Activated CD4-positive, alpha-beta T cell treated with anti-CD3 and anti-CD28 coated beads for 24 hours (primary cell): ENCODE results near the gene MALAT1.
"Not testable (repeated sequence)": the region's sequence is repeated elsewhere in the genome, so short reads cannot be mapped to it uniquely, and the experiment has no call there.

ENCODE experiments used
- DNase-seq, 2 donors: peaks; one replicate each; pipeline ENCODE4 v3.0.0-alpha.2; 2020; ENCODE audit warnings: low read depth in 2 of 2

MALAT1 gene

DNA sequence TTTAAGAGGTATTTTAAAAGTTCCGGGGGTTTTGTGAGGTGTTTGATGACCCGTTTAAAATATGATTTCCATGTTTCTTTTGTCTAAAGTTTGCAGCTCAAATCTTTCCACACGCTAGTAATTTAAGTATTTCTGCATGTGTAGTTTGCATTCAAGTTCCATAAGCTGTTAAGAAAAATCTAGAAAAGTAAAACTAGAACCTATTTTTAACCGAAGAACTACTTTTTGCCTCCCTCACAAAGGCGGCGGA, 193 bp upstream of the MALAT1 start:
- no peak for DNase-seq

DNA sequence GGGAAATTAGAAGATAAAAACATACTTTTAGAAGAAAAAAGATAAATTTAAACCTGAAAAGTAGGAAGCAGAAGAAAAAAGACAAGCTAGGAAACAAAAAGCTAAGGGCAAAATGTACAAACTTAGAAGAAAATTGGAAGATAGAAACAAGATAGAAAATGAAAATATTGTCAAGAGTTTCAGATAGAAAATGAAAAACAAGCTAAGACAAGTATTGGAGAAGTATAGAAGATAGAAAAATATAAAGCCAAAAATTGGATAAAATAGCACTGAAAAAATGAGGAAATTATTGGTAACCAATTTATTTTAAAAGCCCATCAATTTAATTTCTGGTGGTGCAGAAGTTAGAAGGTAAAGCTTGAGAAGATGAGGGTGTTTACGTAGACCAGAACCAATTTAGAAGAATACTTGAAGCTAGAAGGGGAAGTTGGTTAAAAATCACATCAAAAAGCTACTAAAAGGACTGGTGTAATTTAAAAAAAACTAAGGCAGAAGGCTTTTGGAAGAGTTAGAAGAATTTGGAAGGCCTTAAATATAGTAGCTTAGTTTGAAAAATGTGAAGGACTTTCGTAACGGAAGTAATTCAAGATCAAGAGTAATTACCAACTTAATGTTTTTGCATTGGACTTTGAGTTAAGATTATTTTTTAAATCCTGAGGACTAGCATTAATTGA, 1.0 kb downstream of the MALAT1 start:
- no peak for DNase-seq

DNA sequence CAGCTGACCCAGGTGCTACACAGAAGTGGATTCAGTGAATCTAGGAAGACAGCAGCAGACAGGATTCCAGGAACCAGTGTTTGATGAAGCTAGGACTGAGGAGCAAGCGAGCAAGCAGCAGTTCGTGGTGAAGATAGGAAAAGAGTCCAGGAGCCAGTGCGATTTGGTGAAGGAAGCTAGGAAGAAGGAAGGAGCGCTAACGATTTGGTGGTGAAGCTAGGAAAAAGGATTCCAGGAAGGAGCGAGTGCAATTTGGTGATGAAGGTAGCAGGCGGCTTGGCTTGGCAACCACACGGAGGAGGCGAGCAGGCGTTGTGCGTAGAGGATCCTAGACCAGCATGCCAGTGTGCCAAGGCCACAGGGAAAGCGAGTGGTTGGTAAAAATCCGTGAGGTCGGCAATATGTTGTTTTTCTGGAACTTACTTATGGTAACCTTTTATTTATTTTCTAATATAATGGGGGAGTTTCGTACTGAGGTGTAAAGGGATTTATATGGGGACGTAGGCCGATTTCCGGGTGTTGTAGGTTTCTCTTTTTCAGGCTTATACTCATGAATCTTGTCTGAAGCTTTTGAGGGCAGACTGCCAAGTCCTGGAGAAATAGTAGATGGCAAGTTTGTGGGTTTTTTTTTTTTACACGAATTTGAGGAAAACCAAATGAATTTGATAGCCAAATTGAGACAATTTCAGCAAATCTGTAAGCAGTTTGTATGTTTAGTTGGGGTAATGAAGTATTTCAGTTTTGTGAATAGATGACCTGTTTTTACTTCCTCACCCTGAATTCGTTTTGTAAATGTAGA, 1.7 kb downstream of the MALAT1 start:
- no peak for DNase-seq

DNA sequence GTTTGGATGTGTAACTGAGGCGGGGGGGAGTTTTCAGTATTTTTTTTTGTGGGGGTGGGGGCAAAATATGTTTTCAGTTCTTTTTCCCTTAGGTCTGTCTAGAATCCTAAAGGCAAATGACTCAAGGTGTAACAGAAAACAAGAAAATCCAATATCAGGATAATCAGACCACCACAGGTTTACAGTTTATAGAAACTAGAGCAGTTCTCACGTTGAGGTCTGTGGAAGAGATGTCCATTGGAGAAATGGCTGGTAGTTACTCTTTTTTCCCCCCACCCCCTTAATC, 2.3 kb downstream of the MALAT1 start:
- no peak for DNase-seq

DNA sequence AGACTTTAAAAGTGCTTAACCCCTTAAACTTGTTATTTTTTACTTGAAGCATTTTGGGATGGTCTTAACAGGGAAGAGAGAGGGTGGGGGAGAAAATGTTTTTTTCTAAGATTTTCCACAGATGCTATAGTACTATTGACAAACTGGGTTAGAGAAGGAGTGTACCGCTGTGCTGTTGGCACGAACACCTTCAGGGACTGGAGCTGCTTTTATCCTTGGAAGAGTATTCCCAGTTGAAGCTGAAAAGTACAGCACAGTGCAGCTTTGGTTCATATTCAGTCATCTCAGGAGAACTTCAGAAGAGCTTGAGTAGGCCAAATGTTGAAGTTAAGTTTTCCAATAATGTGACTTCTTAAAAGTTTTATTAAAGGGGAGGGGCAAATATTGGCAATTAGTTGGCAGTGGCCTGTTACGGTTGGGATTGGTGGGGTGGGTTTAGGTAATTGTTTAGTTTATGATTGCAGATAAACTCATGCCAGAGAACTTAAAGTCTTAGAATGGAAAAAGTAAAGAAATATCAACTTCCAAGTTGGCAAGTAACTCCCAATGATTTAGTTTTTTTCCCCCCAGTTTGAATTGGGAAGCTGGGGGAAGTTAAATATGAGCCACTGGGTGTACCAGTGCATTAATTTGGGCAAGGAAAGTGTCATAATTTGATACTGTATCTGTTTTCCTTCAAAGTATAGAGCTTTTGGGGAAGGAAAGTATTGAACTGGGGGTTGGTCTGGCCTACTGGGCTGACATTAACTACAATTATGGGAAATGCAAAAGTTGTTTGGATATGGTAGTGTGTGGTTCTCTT, 2.8 kb downstream of the MALAT1 start:
- DNase-seq = no peak

DNA sequence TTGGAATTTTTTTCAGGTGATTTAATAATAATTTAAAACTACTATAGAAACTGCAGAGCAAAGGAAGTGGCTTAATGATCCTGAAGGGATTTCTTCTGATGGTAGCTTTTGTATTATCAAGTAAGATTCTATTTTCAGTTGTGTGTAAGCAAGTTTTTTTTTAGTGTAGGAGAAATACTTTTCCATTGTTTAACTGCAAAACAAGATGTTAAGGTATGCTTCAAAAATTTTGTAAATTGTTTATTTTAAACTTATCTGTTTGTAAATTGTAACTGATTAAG, 3.4 kb downstream of the MALAT1 start:
- no peak for DNase-seq

DNA sequence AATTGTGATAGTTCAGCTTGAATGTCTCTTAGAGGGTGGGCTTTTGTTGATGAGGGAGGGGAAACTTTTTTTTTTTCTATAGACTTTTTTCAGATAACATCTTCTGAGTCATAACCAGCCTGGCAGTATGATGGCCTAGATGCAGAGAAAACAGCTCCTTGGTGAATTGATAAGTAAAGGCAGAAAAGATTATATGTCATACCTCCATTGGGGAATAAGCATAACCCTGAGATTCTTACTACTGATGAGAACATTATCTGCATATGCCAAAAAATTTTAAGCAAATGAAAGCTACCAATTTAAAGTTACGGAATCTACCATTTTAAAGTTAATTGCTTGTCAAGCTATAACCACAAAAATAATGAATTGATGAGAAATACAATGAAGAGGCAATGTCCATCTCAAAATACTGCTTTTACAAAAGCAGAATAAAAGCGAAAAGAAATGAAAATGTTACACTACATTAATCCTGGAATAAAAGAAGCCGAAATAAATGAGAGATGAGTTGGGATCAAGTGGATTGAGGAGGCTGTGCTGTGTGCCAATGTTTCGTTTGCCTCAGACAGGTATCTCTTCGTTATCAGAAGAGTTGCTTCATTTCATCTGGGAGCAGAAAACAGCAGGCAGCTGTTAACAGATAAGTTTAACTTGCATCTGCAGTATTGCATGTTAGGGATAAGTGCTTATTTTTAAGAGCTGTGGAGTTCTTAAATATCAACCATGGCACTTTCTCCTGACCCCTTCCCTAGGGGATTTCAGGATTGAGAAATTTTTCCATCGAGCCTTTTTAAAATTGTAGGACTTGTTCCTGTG, 3.9 kb downstream of the MALAT1 start:
- no peak for DNase-seq

DNA sequence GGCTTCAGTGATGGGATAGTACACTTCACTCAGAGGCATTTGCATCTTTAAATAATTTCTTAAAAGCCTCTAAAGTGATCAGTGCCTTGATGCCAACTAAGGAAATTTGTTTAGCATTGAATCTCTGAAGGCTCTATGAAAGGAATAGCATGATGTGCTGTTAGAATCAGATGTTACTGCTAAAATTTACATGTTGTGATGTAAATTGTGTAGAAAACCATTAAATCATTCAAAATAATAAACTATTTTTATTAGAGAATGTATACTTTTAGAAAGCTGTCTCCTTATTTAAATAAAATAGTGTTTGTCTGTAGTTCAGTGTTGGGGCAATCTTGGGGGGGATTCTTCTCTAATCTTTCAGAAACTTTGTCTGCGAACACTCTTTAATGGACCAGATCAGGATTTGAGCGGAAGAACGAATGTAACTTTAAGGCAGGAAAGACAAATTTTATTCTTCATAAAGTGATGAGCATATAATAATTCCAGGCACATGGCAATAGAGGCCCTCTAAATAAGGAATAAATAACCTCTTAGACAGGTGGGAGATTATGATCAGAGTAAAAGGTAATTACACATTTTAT, 4.6 kb downstream of the MALAT1 start:
- DNase-seq = no peak

DNA sequence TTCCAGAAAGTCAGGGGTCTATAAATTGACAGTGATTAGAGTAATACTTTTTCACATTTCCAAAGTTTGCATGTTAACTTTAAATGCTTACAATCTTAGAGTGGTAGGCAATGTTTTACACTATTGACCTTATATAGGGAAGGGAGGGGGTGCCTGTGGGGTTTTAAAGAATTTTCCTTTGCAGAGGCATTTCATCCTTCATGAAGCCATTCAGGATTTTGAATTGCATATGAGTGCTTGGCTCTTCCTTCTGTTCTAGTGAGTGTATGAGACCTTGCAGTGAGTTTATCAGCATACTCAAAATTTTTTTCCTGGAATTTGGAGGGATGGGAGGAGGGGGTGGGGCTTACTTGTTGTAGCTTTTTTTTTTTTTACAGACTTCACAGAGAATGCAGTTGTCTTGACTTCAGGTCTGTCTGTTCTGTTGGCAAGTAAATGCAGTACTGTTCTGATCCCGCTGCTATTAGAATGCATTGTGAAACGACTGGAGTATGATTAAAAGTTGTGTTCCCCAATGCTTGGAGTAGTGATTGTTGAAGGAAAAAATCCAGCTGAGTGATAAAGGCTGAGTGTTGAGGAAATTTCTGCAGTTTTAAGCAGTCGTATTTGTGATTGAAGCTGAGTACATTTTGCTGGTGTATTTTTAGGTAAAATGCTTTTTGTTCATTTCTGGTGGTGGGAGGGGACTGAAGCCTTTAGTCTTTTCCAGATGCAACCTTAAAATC, 5.3 kb downstream of the MALAT1 start:
- DNase-seq = no peak

DNA sequence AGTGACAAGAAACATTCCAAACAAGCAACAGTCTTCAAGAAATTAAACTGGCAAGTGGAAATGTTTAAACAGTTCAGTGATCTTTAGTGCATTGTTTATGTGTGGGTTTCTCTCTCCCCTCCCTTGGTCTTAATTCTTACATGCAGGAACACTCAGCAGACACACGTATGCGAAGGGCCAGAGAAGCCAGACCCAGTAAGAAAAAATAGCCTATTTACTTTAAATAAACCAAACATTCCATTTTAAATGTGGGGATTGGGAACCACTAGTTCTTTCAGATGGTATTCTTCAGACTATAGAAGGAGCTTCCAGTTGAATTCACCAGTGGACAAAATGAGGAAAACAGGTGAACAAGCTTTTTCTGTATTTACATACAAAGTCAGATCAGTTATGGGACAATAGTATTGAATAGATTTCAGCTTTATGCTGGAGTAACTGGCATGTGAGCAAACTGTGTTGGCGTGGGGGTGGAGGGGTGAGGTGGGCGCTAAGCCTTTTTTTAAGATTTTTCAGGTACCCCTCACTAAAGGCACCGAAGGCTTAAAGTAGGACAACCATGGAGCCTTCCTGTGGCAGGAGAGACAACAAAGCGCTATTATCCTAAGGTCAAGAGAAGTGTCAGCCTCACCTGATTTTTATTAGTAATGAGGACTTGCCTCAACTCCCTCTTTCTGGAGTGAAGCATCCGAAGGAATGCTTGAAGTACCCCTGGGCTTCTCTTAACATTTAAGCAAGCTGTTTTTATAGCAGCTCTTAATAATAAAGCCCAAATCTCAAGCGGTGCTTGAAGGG, 6.0 kb downstream of the MALAT1 start:
- DNase-seq = no peak

DNA sequence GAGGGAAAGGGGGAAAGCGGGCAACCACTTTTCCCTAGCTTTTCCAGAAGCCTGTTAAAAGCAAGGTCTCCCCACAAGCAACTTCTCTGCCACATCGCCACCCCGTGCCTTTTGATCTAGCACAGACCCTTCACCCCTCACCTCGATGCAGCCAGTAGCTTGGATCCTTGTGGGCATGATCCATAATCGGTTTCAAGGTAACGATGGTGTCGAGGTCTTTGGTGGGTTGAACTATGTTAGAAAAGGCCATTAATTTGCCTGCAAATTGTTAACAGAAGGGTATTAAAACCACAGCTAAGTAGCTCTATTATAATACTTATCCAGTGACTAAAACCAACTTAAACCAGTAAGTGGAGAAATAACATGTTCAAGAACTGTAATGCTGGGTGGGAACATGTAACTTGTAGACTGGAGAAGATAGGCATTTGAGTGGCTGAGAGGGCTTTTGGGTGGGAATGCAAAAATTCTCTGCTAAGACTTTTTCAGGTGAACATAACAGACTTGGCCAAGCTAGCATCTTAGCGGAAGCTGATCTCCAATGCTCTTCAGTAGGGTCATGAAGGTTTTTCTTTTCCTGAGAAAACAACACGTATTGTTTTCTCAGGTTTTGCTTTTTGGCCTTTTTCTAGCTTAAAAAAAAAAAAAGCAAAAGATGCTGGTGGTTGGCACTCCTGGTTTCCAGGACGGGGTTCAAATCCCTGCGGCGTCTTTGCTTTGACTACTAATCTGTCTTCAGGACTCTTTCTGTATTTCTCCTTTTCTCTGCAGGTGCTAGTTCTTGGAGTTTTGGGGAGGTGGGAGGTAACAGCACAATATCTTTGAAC, 6.8 kb downstream of the MALAT1 start:
- no peak for DNase-seq

DNA sequence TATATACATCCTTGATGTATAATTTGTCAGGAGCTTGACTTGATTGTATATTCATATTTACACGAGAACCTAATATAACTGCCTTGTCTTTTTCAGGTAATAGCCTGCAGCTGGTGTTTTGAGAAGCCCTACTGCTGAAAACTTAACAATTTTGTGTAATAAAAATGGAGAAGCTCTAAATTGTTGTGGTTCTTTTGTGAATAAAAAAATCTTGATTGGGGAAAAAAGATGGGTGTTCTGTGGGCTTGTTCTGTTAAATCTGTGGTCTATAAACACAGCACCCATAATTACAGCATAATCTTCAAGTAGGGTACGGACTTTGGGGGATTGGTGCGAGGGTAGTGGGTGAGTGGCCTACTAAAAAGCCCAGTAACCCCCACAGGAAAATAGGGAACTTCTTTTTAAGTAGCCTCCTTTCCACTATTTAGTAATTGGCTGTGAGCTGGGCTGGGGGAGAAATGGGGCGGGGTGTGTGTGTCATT, 7.5 kb downstream of the MALAT1 start:
- no peak for DNase-seq

DNA sequence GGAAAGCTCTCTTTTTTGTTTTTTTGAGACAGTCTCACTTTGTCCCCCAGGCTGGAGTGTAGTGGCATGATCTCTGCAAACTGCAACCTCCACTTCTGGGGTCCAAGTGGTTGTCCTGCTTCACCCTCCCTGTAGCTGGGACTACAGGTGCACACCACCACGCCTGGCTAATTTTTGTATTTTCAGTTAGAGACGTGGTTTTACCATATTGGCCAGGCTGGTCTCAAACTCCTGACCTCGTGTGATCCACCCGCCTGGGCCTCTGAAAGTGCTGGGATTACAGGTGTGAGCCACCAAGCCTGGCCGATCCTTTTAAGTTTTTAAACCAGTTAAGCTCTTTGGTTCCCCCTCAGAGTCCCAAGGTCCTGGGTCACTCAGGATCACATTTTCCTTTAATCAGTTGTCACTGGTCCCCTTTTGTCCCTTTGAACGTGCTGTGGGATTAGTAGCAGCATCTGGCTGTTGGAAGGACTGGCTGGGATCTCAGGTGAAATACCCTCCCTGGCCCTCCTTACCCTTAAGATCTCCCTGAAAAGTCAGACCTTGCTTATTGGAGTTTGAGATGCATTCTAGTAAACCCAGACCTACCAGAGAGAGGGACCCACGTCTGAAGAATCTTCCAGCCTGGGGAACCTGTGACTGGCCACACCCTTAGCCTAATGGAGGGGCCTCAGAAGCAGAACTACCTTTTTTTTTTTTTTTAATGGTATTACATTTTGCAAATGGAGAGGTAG, 8.1 kb downstream of the MALAT1 start:
- DNase-seq = no peak

DNA sequence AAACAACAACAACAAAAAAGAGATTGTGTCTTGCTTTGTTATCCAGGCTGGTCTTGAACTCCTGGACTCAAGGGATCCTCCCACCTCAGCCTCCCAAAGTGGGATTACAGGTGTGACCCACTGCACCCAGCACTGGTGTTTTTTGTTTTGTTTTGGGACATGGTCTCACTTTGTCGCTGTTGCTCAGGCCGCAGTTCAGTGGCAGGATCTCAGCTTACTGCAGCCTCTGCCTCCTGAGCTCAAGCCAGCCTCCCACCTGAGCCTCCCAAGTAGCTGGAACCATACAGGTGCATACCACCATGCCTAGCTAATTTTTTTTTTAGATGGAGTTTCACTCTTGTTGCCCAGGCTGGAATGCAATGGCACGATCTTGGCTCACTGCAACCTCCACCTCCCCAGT, 13.5 kb downstream of the MALAT1 start:
- not testable (repeated sequence) for DNase-seq

DNA sequence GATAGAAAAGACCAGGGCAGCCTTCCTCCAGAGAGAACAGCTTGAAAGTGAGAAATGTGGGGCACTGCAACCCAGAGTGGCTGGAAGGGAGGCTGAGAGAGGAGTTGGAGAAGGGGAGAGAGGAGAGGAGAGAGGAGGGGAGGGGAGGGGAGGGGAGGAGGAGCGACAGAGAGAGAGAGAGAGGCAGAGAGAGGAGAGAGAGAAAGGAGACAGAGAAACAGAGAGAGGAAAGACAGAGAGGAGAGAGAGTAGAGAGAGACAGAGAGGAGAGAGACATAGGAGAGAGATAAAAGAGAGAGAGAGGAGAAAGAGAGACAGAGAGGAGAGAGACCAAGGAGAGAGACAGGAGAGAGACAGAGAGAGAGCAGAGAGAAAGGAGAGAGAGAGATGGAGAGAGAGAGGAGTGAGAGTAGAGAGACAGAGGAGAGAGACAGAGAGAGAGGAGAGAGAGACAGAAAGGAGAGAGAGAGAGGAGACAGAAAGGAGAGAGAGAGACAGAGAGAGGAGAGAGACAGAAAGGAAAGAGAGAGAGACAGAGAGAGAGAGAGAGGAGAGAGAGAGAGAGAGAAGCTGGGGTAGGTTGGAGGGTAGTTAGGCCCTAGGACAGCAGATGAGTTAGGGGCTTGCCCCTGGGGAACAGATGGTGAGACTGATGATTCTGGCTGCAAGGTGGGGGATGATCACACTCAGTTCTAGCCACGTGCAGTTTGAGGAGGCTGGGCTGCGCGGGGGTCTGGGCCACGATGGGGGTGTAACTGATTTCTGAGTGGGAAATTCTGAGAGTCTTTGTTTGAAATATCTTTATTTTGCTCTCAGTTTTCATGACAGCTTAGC, 17.5 kb downstream of the MALAT1 start:
- no peak for DNase-seq

DNA sequence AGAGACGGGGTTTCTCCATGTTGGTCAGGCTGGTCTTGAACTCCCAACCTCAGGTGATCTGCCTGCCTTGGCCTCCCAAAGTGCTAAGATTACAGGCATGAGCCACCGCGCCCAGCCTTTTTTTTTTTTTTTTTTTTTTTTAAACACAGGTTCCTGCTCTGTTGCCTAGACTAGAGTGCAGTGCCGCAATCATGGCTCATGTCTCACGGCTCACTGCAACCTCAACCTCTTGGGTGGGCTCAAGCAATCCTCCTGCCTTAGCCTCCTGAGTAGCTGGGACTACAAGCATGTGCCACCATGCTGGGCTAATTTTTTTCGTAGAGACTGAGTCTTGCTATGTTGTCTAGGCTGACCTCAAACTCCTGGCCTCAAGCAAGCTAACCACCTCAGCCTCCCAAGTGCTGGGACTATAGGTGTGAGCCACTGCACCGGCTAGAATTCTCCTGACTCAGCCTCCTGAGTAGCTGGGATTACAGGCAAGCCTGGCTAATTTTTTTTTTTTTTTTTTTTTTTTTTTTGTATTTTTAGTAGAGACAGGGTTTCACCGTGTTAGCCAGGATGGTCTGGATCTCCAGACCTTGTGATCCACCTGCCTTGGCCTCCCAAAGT, 20.2 kb downstream of the MALAT1 start:
- DNase-seq = not testable (repeated sequence)

DNA sequence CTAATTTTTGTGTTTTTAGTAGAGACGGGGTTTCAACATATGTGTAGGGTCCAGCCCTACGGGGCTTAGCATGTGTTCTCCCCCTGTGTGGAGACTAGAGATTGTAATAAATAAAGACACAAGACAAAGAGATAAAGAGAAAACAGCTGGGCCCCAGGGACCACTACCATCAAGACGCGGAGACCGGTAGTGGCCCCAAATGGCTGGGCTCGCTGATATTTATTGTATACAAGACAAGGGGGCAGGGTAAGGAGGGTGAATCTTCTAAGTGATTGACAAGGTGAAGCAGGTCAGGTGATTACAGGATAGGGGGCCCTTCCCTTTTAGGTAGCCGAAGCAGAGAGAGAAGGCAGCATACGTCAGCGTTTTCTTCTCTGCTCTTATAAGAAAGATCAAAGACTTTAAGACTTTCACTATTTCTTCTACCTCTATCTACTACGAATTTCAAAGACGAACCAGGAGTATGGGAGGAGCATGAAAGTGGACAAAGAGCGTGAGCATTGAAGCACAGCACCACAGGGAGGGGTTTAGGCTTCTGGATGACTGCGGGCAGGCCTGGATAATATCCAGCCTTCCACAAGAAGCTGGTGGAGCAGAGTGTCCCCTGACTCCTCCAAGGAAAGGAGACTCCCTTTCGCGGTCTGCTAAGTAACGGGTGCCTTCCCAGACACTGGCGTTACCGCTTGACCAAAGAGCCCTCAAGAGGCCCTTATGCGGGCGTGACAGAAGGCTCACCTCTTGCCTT, 23.1 kb downstream of the MALAT1 start:
- DNase-seq = not testable (repeated sequence)
